OCI-M2 (cell line): ENCODE data around the gene TUBA4A.
"Not testable (repeated sequence)": the region's sequence is repeated elsewhere in the genome, so short reads cannot be mapped to it uniquely, and the experiment has no call there.

Experiments used
- DNase-seq: peaks from one replicate; lab custom pipeline; 2025; ENCODE audit not compliant: unreplicated experiment; lab: John Stamatoyannopoulos, UW

The TUBA4A gene

GRCh38 chr2:219287116-219287440, 33.4 kb upstream of the TUBA4A start:
- not testable (repeated sequence) for DNase-seq

- no peak for DNase-seq
Observed at GRCh38 chr2:219286436-219287115, 32.9 kb upstream of the TUBA4A start.

GRCh38 chr2:219285894-219286425, 32.2 kb upstream of the TUBA4A start:
- DNase-seq = no peak

- no peak for DNase-seq
Observed at GRCh38 chr2:219285373-219285735, 31.6 kb upstream of the TUBA4A start.

GRCh38 chr2:219284501-219285372, 31.0 kb upstream of the TUBA4A start:
- DNase-seq = no peak

- no peak for DNase-seq
Observed at GRCh38 chr2:219282943-219283581, 29.3 kb upstream of the TUBA4A start.

- no peak for DNase-seq
Observed at GRCh38 chr2:219282375-219282774, 28.7 kb upstream of the TUBA4A start.

- no peak for DNase-seq
Observed at GRCh38 chr2:219281588-219281987, 27.9 kb upstream of the TUBA4A start.

GRCh38 chr2:219280651-219281050, 26.9 kb upstream of the TUBA4A start:
- no peak for DNase-seq

- DNase-seq = no peak
Observed at GRCh38 chr2:219279916-219280516, 26.3 kb upstream of the TUBA4A start.

- DNase-seq = peak; percentile 93
Observed at GRCh38 chr2:219279151-219279915, 25.6 kb upstream of the TUBA4A start, which contains the start of gene DNAJB2. Gene DNAJB2 (plus strand): TSS chr2:219279366. CDS start chr2:219279834, 468 bp downstream.

GRCh38 chr2:219278655-219279150, 25.0 kb upstream of the TUBA4A start:
- no peak for DNase-seq

GRCh38 chr2:219277703-219278654, 24.3 kb upstream of the TUBA4A start:
- DNase-seq = no peak

- no peak for DNase-seq
Observed at GRCh38 chr2:219274361-219274921, 20.7 kb upstream of the TUBA4A start.

- DNase-seq = no peak
Observed at GRCh38 chr2:219273937-219274336, 20.2 kb upstream of the TUBA4A start.

- no peak for DNase-seq
Observed at GRCh38 chr2:219272995-219273394, 19.3 kb upstream of the TUBA4A start.

GRCh38 chr2:219272356-219272755, 18.6 kb upstream of the TUBA4A start:
- DNase-seq = no peak

- no peak for DNase-seq
Observed at GRCh38 chr2:219271021-219271420, 17.3 kb upstream of the TUBA4A start.

GRCh38 chr2:219270055-219270372, 16.3 kb upstream of the TUBA4A start:
- no peak for DNase-seq
